Bronchial epithelial cell (primary cell): Measurements from ENCODE around the gene CLDN3. TPM values are rescaled to one million over a fixed set of nuclear protein-coding genes. Genes with fewer than 3 reads are reported as not detected.

Experiments used
- DNase-seq: peaks from one replicate; pipeline ENCODE4 v3.0.0-alpha.2; 2010; ENCODE audit warnings: low read depth
- FAIRE-seq: peaks from 2 replicates; lab custom pipeline; 2011; peaks lifted over from hg19 to GRCh38; lab: Jason Lieb, UNC
- H3K27me3 ChIP-seq: 2 replicates; pipeline ENCODE4 v1.5.1; 2011; ENCODE audit warnings: low read length; ENCODE audit not compliant: control insufficient read depth, insufficient read depth
- H3K36me3 ChIP-seq: 2 replicates; pipeline ENCODE4 v1.5.1; 2011; ENCODE audit warnings: low read length; ENCODE audit not compliant: control insufficient read depth, insufficient read depth
- H3K4me3 ChIP-seq: 2 replicates; pipeline ENCODE4 v1.5.1; 2011; ENCODE audit warnings: mild to moderate bottlenecking, low read depth, low read length, control low read depth
- total RNA-seq: library from RNA; depleted of rRNA; stranded (reverse); fragments of >200 nt; gene quantifications from 2 replicates; pipeline ENCODE4 v1.2.1, GENCODE V29; 2014
- TF ChIP-seq, protein P1 (sequence below): IDR thresholded peaks from 2 replicates; pipeline ENCODE4 v1.5.1; 2011; ENCODE audit warnings: mild to moderate bottlenecking, moderate library complexity, low read length, control low read depth, inconsistent platforms; ENCODE audit not compliant: insufficient read depth, severe bottlenecking

CLDN3 gene
- total RNA-seq, 1 donor from 2014 or later, result not detected

DNA sequence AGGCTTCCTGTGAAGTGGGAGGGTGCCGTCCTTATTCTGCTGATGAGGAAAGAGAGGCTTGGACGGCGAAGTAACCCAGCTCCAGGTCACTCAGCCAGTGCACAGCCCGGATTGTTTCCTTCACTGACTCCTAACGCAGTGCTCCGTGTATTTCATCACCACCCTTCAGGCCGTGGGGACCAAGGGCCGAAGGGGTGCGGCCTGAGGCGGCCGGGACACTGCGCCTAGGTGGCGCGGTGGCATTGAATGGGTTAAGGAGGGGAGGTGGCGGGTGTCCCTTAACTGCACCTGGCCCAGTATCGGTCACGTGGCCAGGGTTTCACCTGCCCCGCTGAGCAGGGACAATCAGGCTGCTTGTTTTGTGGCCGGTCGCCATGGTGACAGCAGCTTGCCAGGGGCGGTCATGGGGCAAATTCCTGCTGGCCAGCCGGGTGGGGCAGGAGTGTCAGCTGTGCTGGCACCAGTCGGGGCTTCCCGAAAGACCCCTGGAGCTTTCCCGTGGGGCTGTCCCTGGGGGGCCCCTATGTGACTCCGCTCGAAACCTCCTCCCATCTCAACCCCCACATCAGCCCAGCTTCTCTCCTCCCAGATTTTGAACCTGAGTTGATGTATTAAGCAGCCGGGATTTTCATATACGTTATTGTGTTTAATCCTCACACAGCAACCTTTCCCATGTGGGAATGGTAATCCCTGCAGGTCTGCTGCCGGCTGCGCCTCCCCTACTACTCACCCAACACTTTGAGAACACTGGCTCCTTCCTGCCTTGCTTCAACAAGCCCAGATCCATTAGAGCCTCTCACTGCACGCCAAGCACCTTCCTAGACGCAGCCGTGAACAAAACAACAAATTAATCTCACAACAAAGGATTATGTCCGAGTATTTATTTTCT, 27.1 kb downstream of the CLDN3 start:
- FAIRE-seq (no peak), DNase-seq (peak; percentile 27)
- no peaks in the 10 kb centered on the region for H3K27me3 ChIP-seq
- H3K4me3 ChIP-seq, result no peak overlapping the region
- no peaks in the 10 kb centered on the region for H3K36me3 ChIP-seq
- TF ChIP-seq, protein P1, sequence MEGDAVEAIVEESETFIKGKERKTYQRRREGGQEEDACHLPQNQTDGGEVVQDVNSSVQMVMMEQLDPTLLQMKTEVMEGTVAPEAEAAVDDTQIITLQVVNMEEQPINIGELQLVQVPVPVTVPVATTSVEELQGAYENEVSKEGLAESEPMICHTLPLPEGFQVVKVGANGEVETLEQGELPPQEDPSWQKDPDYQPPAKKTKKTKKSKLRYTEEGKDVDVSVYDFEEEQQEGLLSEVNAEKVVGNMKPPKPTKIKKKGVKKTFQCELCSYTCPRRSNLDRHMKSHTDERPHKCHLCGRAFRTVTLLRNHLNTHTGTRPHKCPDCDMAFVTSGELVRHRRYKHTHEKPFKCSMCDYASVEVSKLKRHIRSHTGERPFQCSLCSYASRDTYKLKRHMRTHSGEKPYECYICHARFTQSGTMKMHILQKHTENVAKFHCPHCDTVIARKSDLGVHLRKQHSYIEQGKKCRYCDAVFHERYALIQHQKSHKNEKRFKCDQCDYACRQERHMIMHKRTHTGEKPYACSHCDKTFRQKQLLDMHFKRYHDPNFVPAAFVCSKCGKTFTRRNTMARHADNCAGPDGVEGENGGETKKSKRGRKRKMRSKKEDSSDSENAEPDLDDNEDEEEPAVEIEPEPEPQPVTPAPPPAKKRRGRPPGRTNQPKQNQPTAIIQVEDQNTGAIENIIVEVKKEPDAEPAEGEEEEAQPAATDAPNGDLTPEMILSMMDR, result no peak

DNA sequence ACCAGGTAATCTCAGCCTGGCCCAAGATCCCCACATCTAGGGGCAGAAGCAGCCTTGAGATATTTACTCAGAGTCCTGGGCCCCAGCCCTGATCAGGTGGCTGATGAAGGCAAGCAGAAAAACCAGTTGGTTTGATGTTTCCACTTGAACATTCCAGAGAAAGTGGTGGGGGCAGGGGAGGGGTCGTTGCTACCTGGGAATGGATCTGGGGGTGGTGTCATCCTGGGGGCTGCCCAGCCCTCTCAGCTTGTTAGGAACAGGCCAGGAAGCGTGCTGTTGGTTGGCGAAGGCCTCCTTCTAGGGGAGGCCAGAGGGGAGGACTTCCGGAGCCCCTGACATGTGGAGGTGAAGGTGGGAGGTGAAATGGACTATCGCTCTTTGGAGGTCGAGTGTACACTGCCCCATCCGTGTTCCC, 27.7 kb downstream of the CLDN3 start:
- H3K4me3 ChIP-seq, result no peak overlapping the region
- no peak for FAIRE-seq

DNA sequence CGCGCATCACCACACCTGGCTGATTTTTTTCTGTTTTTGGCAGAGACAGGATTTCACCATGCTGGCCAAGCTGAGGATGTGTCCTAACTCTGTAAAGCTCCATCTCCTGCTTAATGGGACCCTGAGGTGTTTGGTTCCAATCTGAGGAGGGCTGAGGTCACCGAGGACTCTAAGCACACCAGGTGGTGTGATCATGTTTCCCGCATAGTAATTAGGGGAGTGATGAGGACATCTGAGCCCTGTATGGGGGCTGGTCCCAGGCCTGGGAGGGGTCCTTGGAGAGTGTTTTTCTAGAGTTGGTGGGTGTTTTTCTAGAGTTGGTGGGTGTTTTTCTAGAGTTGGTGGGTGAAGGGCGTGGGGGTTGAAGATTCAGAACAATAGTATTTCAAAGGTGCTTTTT, 28.5 kb downstream of the CLDN3 start:
- FAIRE-seq, result no peak
- DNase-seq, result no peak
- TF ChIP-seq, protein P1, result no peak
- no peaks in the 10 kb centered on the region for H3K27me3 ChIP-seq
- no peak overlapping the region for H3K4me3 ChIP-seq
- peaks cover 4% of the 10 kb centered on the region for H3K36me3 ChIP-seq

More for the DNA sequence above, 27.7 kb downstream of the CLDN3 start:
- Histone ChIP-seq H3K36me3 (no peaks in the 10 kb centered on the region), H3K27me3 (no peaks in the 10 kb centered on the region)
- TF ChIP-seq, protein P1, result no peak
- DNase-seq, result no peak

DNA sequence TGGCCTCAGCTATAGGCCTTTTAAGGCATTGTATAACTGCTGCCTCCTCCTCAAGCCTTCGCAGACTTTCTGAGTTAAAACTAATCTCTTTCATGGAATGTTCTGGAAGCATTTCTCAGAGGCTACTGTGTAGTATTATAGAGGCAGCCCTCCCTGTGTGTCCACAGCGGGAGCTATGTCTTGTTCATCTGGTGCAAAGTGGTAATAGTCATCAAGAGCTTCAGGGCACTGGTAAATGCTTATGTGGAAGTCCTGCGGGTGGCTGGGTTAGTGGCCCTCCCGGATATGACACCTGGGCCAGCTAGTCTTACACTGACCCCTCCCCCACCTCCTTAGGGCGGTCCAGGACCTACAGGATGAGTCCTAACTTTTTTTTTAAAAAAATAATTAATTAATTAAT, 29.3 kb downstream of the CLDN3 start:
- DNase-seq, result no peak
- Histone ChIP-seq H3K4me3 (no peak overlapping the region), H3K36me3 (peaks cover 5% of the 10 kb centered on the region), H3K27me3 (no peaks in the 10 kb centered on the region)
- TF ChIP-seq, protein P1, result no peak
- no peak for FAIRE-seq

DNA sequence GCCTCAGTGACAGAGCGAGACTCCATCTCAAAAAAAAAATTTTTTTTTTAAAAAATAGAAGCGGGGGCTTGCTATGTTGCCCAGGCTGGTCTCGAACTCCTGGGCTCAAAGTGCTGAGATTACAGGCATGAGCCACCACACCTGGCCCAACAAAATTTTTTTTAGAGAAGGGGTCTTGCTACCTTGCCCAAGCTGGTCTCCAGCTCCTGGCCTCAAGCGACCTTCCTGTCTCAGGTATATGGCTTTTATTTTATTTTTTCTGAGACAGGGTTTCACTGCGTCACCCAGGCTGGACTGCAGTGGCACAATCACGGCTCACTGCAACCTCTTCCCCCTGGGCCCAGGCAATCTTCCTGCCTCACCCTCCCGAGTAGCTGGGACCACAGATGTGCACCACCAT, 29.9 kb downstream of the CLDN3 start:
- Histone ChIP-seq H3K4me3 (no peak overlapping the region), H3K36me3 (peaks cover 5% of the 10 kb centered on the region), H3K27me3 (no peaks in the 10 kb centered on the region)
- TF ChIP-seq, protein P1, result no peak
- FAIRE-seq, result no peak
- DNase-seq, result no peak
